HEK293 (cell line): Measurements from ENCODE around the gene MRGPRX2.

ENCODE experiments used
- ATF2 ChIP-seq: fragments of 450-650 bp; formaldehyde crosslinking; IDR thresholded peaks from 2 replicates; pipeline ENCODE4 v1.5.1; 2016; ENCODE audit warnings: missing biosample characterization, missing genetic modification characterization, low read depth
- EGR2 ChIP-seq: fragments of 450-650 bp; formaldehyde crosslinking; IDR thresholded peaks from 2 replicates; pipeline ENCODE4 v1.5.1; 2016; ENCODE audit warnings: low read depth, missing biosample characterization, missing genetic modification characterization
- GLIS1 ChIP-seq: fragments of 450-650 bp; formaldehyde crosslinking; IDR thresholded peaks from 2 replicates; pipeline ENCODE4 v1.5.1; 2016; ENCODE audit warnings: missing biosample characterization, missing genetic modification characterization
- KLF1 ChIP-seq: fragments of 450-650 bp; formaldehyde crosslinking; IDR thresholded peaks from 2 replicates; pipeline ENCODE4 v1.5.1; 2016; ENCODE audit warnings: missing biosample characterization, missing genetic modification characterization
- KLF16 ChIP-seq: fragments of 450-650 bp; formaldehyde crosslinking; IDR thresholded peaks from 2 replicates; pipeline ENCODE4 v1.5.1; 2017; ENCODE audit warnings: missing biosample characterization, missing genetic modification characterization
- KLF17 ChIP-seq: fragments of 450-650 bp; formaldehyde crosslinking; IDR thresholded peaks from 2 replicates; pipeline ENCODE4 v1.5.1; 2016; ENCODE audit warnings: missing biosample characterization, missing genetic modification characterization
- MEIS1 ChIP-seq: sonication (generic); formaldehyde crosslinking; IDR thresholded peaks from 2 replicates; pipeline ENCODE4 v1.8.1; 2022; ENCODE audit warnings: missing genetic modification reagents, mild to moderate bottlenecking, borderline replicate concordance
- PRDM1 ChIP-seq: fragments of 450-650 bp; formaldehyde crosslinking; IDR thresholded peaks from 2 replicates; pipeline ENCODE4; 2016; ENCODE audit warnings: missing biosample characterization, missing genetic modification characterization
- PRDM4 ChIP-seq: fragments of 450-650 bp; formaldehyde crosslinking; IDR thresholded peaks from 2 replicates; pipeline ENCODE4 v1.5.1; 2017; ENCODE audit warnings: missing biosample characterization, missing genetic modification characterization
- SP7 ChIP-seq: fragments of 450-650 bp; formaldehyde crosslinking; IDR thresholded peaks from 2 replicates; pipeline ENCODE4 v1.5.1; 2016; ENCODE audit warnings: missing biosample characterization, missing genetic modification characterization
- TCF7L2 ChIP-seq: IDR thresholded peaks from 2 replicates; pipeline ENCODE4 v1.6.1; 2011; ENCODE audit warnings: low read depth, mild to moderate bottlenecking, inconsistent platforms, low read length, moderate library complexity, borderline replicate concordance
- ZBTB49 ChIP-seq: fragments of 450-650 bp; formaldehyde crosslinking; IDR thresholded peaks from 2 replicates; pipeline ENCODE4 v1.5.1; 2016; ENCODE audit warnings: missing biosample characterization, missing genetic modification characterization, low read depth
- ZBTB6 ChIP-seq: fragments of 450-650 bp; formaldehyde crosslinking; IDR thresholded peaks from 2 replicates; pipeline ENCODE4 v1.5.1; 2017; ENCODE audit warnings: missing biosample characterization, missing genetic modification characterization
- ZBTB7A ChIP-seq: fragments of 450-650 bp; formaldehyde crosslinking; IDR thresholded peaks from 2 replicates; pipeline ENCODE4 v1.5.1; 2016; ENCODE audit warnings: low read depth, missing biosample characterization, missing genetic modification characterization
- ZNF121 ChIP-seq: fragments of 450-650 bp; formaldehyde crosslinking; IDR thresholded peaks from 2 replicates; pipeline ENCODE4 v1.5.1; 2016; ENCODE audit warnings: missing biosample characterization, missing genetic modification characterization
- ZNF169 ChIP-seq: fragments of 450-650 bp; formaldehyde crosslinking; IDR thresholded peaks from 2 replicates; pipeline ENCODE4 v1.5.1; 2016; ENCODE audit warnings: missing biosample characterization, missing genetic modification characterization
- ZNF202 ChIP-seq: fragments of 450-650 bp; formaldehyde crosslinking; IDR thresholded peaks from 2 replicates; pipeline ENCODE4 v1.5.1; 2016; ENCODE audit warnings: missing biosample characterization, missing genetic modification characterization, borderline replicate concordance
- ZNF311 ChIP-seq: fragments of 450-650 bp; formaldehyde crosslinking; IDR thresholded peaks from 2 replicates; pipeline ENCODE4 v1.5.1; 2017; ENCODE audit warnings: missing biosample characterization, missing genetic modification characterization, borderline replicate concordance
- ZNF324 ChIP-seq: fragments of 450-650 bp; formaldehyde crosslinking; IDR thresholded peaks from 2 replicates; pipeline ENCODE4 v1.5.1; 2016; ENCODE audit warnings: missing biosample characterization, missing genetic modification characterization
- ZNF362 ChIP-seq: fragments of 450-650 bp; formaldehyde crosslinking; IDR thresholded peaks from 2 replicates; pipeline ENCODE4 v1.5.1; 2016; ENCODE audit warnings: missing biosample characterization, missing genetic modification characterization
- ZNF37A ChIP-seq: fragments of 450-650 bp; IDR thresholded peaks from 2 replicates; pipeline ENCODE4 v1.5.1; 2018; ENCODE audit warnings: missing biosample characterization, missing genetic modification characterization
- ZNF426 ChIP-seq: fragments of 450-650 bp; formaldehyde crosslinking; IDR thresholded peaks from 2 replicates; pipeline ENCODE4 v1.5.1; 2017; ENCODE audit warnings: missing biosample characterization, missing genetic modification characterization, mild to moderate bottlenecking, inconsistent platforms, moderate library complexity
- ZNF48 ChIP-seq: fragments of 450-650 bp; formaldehyde crosslinking; IDR thresholded peaks from 2 replicates; pipeline ENCODE4 v1.5.1; 2016; ENCODE audit warnings: missing biosample characterization, missing genetic modification characterization
- ZNF510 ChIP-seq: fragments of 450-650 bp; formaldehyde crosslinking; IDR thresholded peaks from 2 replicates; pipeline ENCODE4 v1.5.1; 2018; ENCODE audit warnings: mild to moderate bottlenecking, missing genetic modification characterization, missing biosample characterization; ENCODE audit not compliant: insufficient replicate concordance
- ZNF514 ChIP-seq: fragments of 450-650 bp; formaldehyde crosslinking; IDR thresholded peaks from 2 replicates; pipeline ENCODE4 v1.5.1; 2016; ENCODE audit warnings: missing biosample characterization, missing genetic modification characterization
- ZNF530 ChIP-seq: fragments of 450-650 bp; formaldehyde crosslinking; IDR thresholded peaks from 2 replicates; pipeline ENCODE4 v1.5.1; 2016; ENCODE audit warnings: low read depth, missing biosample characterization, missing genetic modification characterization
- ZNF544 ChIP-seq: fragments of 450-650 bp; formaldehyde crosslinking; IDR thresholded peaks from 2 replicates; pipeline ENCODE4 v1.5.0; 2017; ENCODE audit warnings: missing biosample characterization, missing genetic modification characterization
- ZNF571 ChIP-seq: fragments of 450-650 bp; formaldehyde crosslinking; IDR thresholded peaks from 2 replicates; pipeline ENCODE4 v1.5.0; 2017; ENCODE audit warnings: missing biosample characterization, missing genetic modification characterization
- ZNF580 ChIP-seq: fragments of 450-650 bp; formaldehyde crosslinking; IDR thresholded peaks from 2 replicates; pipeline ENCODE4 v1.5.1; 2016; ENCODE audit warnings: missing biosample characterization, missing genetic modification characterization
- ZNF585B ChIP-seq: fragments of 450-650 bp; formaldehyde crosslinking; IDR thresholded peaks from 2 replicates; pipeline ENCODE4 v1.5.1; 2016; ENCODE audit warnings: missing biosample characterization, missing genetic modification characterization
- ZNF623 ChIP-seq: fragments of 450-650 bp; formaldehyde crosslinking; IDR thresholded peaks from 2 replicates; pipeline ENCODE4 v1.5.1; 2016; ENCODE audit warnings: missing biosample characterization, missing genetic modification characterization
- ZNF664 ChIP-seq: fragments of 450-650 bp; formaldehyde crosslinking; IDR thresholded peaks from 2 replicates; pipeline ENCODE4 v1.5.1; 2016; ENCODE audit warnings: missing biosample characterization, missing genetic modification characterization
- ZNF701 ChIP-seq: fragments of 450-650 bp; formaldehyde crosslinking; IDR thresholded peaks from 2 replicates; pipeline ENCODE4 v1.5.1; 2016; ENCODE audit warnings: missing biosample characterization, missing genetic modification characterization

Gene MRGPRX2

GRCh38 chr11:19071255-19071654, 10.7 kb upstream of the MRGPRX2 start (continued):
- TF ChIP-seq GLIS1 (tag by site-specific recombination) (no peak), ZNF585B (tag by site-specific recombination) (no peak), ZNF530 (no peak), ZNF664 (tag by site-specific recombination) (no peak), KLF1 (no peak), ZNF426 (tag by site-specific recombination) (no peak), ZNF202 (tag by site-specific recombination) (no peak), ZNF571 (tag by site-specific recombination) (no peak), ZNF362 (tag by site-specific recombination) (peak; percentile 81), ZNF169 (tag by site-specific recombination) (no peak), ATF2 (tag by site-specific recombination) (peak; percentile 98), ZNF701 (tag by site-specific recombination) (no peak), ZNF311 (tag by site-specific recombination) (no peak), ZNF324 (tag by site-specific recombination) (no peak), PRDM4 (tag by site-specific recombination) (no peak), ZNF623 (tag by site-specific recombination) (no peak), SP7 (tag by site-specific recombination) (peak; percentile 65), ZNF514 (tag by site-specific recombination) (no peak), ZBTB6 (no peak), KLF16 (tag by site-specific recombination) (0 out of 2 replicates have a peak, but pooled peaks have one; percentile 39), ZNF544 (tag by site-specific recombination) (no peak), ZNF510 (no peak), MEIS1 (no peak), EGR2 (tag by site-specific recombination) (no peak), ZNF37A (tag by site-specific recombination) (no peak), ZNF580 (tag by site-specific recombination) (0 out of 2 replicates have a peak, but pooled peaks have one; percentile 40), TCF7L2 (no peak), ZNF48 (tag by site-specific recombination) (no peak), KLF17 (peak; percentile 70), ZNF121 (tag by site-specific recombination) (no peak), PRDM1 (tag by site-specific recombination) (peak; percentile 75), ZBTB7A (no peak), ZBTB49 (tag by site-specific recombination) (no peak)
